GM12875 (cell line): ENCODE results near the gene FAM171A1.

ENCODE experiments used
- H3K4me3 ChIP-seq: one replicate; pipeline ENCODE4 v1.5.1; 2011; ENCODE audit warnings: low read depth, low read length, control low read depth
- CTCF ChIP-seq: IDR thresholded peaks from 2 replicates; pipeline ENCODE4 v1.5.1; 2011; ENCODE audit warnings: low read depth, mild to moderate bottlenecking, control low read depth, inconsistent platforms, low read length, moderate library complexity, borderline replicate concordance; ENCODE audit not compliant: insufficient read depth

Gene FAM171A1

GRCh38 chr10:15242261-15242840 is 128.7 kb downstream of the FAM171A1 start:
- TF ChIP-seq CTCF: no peak

GRCh38 chr10:15241306-15241705 is 129.8 kb downstream of the FAM171A1 start:
- H3K4me3 ChIP-seq: no peak overlapping the region
- TF ChIP-seq CTCF: no peak

More at GRCh38 chr10:15242261-15242840, 128.7 kb downstream of the FAM171A1 start:
- no peak overlapping the region for H3K4me3 ChIP-seq

GRCh38 chr10:15238555-15239335 is 132.3 kb downstream of the FAM171A1 start:
- no peak overlapping the region for H3K4me3 ChIP-seq
- TF ChIP-seq CTCF: no peak

GRCh38 chr10:15237351-15237750 is 133.7 kb downstream of the FAM171A1 start:
- TF ChIP-seq CTCF: no peak
- no peak overlapping the region for H3K4me3 ChIP-seq

GRCh38 chr10:15236340-15236739 is 134.7 kb downstream of the FAM171A1 start:
- H3K4me3 ChIP-seq: no peak overlapping the region
- TF ChIP-seq CTCF: no peak

GRCh38 chr10:15232279-15232678 is 138.8 kb downstream of the FAM171A1 start:
- TF ChIP-seq CTCF: no peak
- no peak overlapping the region for H3K4me3 ChIP-seq

- no peak for TF ChIP-seq CTCF
- no peak overlapping the region for H3K4me3 ChIP-seq
Observed at GRCh38 chr10:15231426-15231825, 139.7 kb downstream of the FAM171A1 start.
